T47D (cell line): Measurements from ENCODE around the gene EPHX1.
A peak's percentile ranks its signal among the peaks of the same experiment; 100 is the strongest.

ENCODE experiments used
- DNase-seq, 2 experiments: peaks; one replicate each; pipeline versions ENCODE4 v3.0.0 to v3.0.0-alpha.2; 2011 to 2012; ENCODE audit warnings: low read depth in 1 of 2, low spot score in 1 of 2
- JUND ChIP-seq: IDR thresholded peaks from 2 replicates; pipeline ENCODE4 v1.6.1; 2012; ENCODE audit warnings: low read depth
- in situ Hi-C: cut with HindIII; loops from 2 replicates; pipeline ENCODE4 v1.10.0; 2016; ENCODE audit warnings: low sequenced_read_pairs, low pct_unique_long_range_greater_than_20kb

EPHX1 gene

GRCh38 chr1:225890346-225891228, 80.7 kb downstream of the EPHX1 start:
- in situ Hi-C loops: no loop called here
- no peak for DNase-seq
- no peak for TF ChIP-seq JUND

GRCh38 chr1:225891229-225891972, 81.5 kb downstream of the EPHX1 start:
- no peak for TF ChIP-seq JUND
- peak in 1 of 2 experiments; percentile 55 for DNase-seq
- in situ Hi-C loops: no loop called here

GRCh38 chr1:225892307-225892706, 82.4 kb downstream of the EPHX1 start:
- DNase-seq: no peak
- in situ Hi-C loops: no loop called here
- TF ChIP-seq JUND: no peak
